Right lobe of liver (tissue), 6 donors: ENCODE data around the gene GRAMD2B. TPM values are rescaled to one million over a fixed set of nuclear protein-coding genes. Genes with fewer than 3 reads are reported as not detected.

Source experiments
- ATAC-seq, 4 donors: fragments of 200-7000 bp; cut with Tn5 transposase; one replicate each; pipeline ENCODE4 v1.9.1; 2020; ENCODE audit warnings: mild to moderate bottlenecking in 4 of 4, moderate library complexity in 4 of 4
- DNase-seq, 3 donors: peaks; one replicate each; pipeline ENCODE4 v3.0.0-alpha.2; 2020
- H3K27ac ChIP-seq, 3 donors: fragments of 200-600 bp; one replicate each; pipeline ENCODE4 v1.8.0; 2022
- H3K27me3 ChIP-seq, 2 donors: fragments of 200-600 bp; one replicate each; pipeline ENCODE4 v1.8.0; 2022
- H3K36me3 ChIP-seq, 4 donors: fragments of 200-600 bp; sonication (generic) in 1 of 4; one replicate each; pipeline versions ENCODE4 v1.5.1 to v1.8.0; 2017 to 2022; ENCODE audit warnings: control low read depth in 1 of 4
- H3K4me1 ChIP-seq, 4 donors: fragments of 200-600 bp; sonication (generic) in 1 of 4; one replicate each; pipeline versions ENCODE4 v1.5.1 to v1.8.0; 2017 to 2022; ENCODE audit warnings: control low read depth in 1 of 4
- H3K4me3 ChIP-seq, 3 donors: fragments of 200-600 bp; one replicate each; pipeline ENCODE4 v1.8.0; 2022
- H3K9me3 ChIP-seq, 4 donors: fragments of 200-600 bp; sonication (generic) in 1 of 4; one replicate each; pipeline versions ENCODE4 v1.5.1 to v1.8.0; 2017 to 2022; ENCODE audit warnings: control low read depth in 1 of 4
- POLR2A ChIP-seq: fragments of 450-650 bp; IDR thresholded peaks from one replicate; pipeline ENCODE4 v1.6.1; 2017; ENCODE audit warnings: antibody characterized with exemption, mild to moderate bottlenecking
- WGBS: methylation state at CpG from one replicate; pipeline ENCODE4 v1.1.6; 2018; ENCODE audit warnings: low coverage, low lambda C conversion rate; ENCODE audit not compliant: insufficient coverage; ENCODE audit errors: missing lambda C conversion rate; 5-methylcytosine and 5-hydroxymethylcytosine counted together
- intact Hi-C, 2 donors: fragments of 100-400 bp; cut with DNase I; formaldehyde crosslinking; loops; one replicate each; pipeline versions ENCODE4 v1.11.2 to v1.14.1; 2022
- total RNA-seq, 6 experiments: library from RNA; depleted of rRNA in 2 of 6; stranded (reverse); fragments of >200 nt in 2 of 6; fragmentation: NEBNext Ultra II Directional in 3 of 6; extraction: Animal tissue kit (Norgen Biotek cat#: 25700) in 3 of 6; gene quantifications; one replicate each; pipeline versions ENCODE4 v1.1.0 to v1.2.4, GENCODE V29; 2016 to 2023
- TF ChIP-seq, protein P1 (sequence below), 4 donors: fragments of 200-600 bp in 3 of 4; fragments of 450-650 bp in 1 of 4; IDR thresholded peaks; one replicate each; pipeline versions ENCODE4 v1.5.1 to v1.8.0; 2016 to 2022; ENCODE audit warnings: antibody characterized with exemption in 4 of 4, mild to moderate bottlenecking in 2 of 4
- donor health status: DM: no; HTN: yes; CAD: no.
- donor health status: DM: no; HTN: no; CAD: no.
- donor health status: DM: no; HTN: no; CAD: no.
- donor health status: DM: no; HTN: yes; CAD: no.
- donor health status: DM: no; HTN: yes; CAD: no.

Gene GRAMD2B
- total RNA-seq, 6 experiments from 2014 or later: 9.9 to 26.4 (median 18.3) TPM

- TF ChIP-seq, protein P1, sequence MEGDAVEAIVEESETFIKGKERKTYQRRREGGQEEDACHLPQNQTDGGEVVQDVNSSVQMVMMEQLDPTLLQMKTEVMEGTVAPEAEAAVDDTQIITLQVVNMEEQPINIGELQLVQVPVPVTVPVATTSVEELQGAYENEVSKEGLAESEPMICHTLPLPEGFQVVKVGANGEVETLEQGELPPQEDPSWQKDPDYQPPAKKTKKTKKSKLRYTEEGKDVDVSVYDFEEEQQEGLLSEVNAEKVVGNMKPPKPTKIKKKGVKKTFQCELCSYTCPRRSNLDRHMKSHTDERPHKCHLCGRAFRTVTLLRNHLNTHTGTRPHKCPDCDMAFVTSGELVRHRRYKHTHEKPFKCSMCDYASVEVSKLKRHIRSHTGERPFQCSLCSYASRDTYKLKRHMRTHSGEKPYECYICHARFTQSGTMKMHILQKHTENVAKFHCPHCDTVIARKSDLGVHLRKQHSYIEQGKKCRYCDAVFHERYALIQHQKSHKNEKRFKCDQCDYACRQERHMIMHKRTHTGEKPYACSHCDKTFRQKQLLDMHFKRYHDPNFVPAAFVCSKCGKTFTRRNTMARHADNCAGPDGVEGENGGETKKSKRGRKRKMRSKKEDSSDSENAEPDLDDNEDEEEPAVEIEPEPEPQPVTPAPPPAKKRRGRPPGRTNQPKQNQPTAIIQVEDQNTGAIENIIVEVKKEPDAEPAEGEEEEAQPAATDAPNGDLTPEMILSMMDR (IDR thresholded peaks at IDR 0.05): no peak
- no peak for TF ChIP-seq POLR2A
- Histone ChIP-seq H3K4me3 (no peak overlapping the region), H3K27me3 (no peaks in the 10 kb centered on the region), H3K4me1 (no peaks in the 10 kb centered on the region), H3K9me3 (no peaks in the 10 kb centered on the region), H3K36me3 (peaks cover 0 to 85% (median 42%) of the 10 kb centered on the region in 4 donors), H3K27ac (no peak overlapping the region)
- DNase-seq: no peak
- no peak for ATAC-seq
- intact Hi-C loops: no loop called here
These were observed 64.4 kb downstream of the GRAMD2B start for GRCh38 chr5:126487596-126487995.

GRCh38 chr5:126488443-126489065 is 65.3 kb downstream of the GRAMD2B start:
- H3K27me3 ChIP-seq: no peaks in the 10 kb centered on the region
- DNase-seq (no peak), ATAC-seq (peak in 1 of 4 donors; percentile 16)
- H3K9me3 ChIP-seq: no peaks in the 10 kb centered on the region
- peaks cover 0 to 83% (median 45%) of the 10 kb centered on the region in 4 donors for H3K36me3 ChIP-seq
- H3K4me3 ChIP-seq: no peak overlapping the region
- H3K27ac ChIP-seq: no peak overlapping the region
- intact Hi-C loops: no loop called here
- TF ChIP-seq, protein P1 (IDR thresholded peaks at IDR 0.05): no peak
- no peak for TF ChIP-seq POLR2A
- 67% methylated on average over 7 of the region's 7 CpGs for WGBS
- no peaks in the 10 kb centered on the region for H3K4me1 ChIP-seq

DNA sequence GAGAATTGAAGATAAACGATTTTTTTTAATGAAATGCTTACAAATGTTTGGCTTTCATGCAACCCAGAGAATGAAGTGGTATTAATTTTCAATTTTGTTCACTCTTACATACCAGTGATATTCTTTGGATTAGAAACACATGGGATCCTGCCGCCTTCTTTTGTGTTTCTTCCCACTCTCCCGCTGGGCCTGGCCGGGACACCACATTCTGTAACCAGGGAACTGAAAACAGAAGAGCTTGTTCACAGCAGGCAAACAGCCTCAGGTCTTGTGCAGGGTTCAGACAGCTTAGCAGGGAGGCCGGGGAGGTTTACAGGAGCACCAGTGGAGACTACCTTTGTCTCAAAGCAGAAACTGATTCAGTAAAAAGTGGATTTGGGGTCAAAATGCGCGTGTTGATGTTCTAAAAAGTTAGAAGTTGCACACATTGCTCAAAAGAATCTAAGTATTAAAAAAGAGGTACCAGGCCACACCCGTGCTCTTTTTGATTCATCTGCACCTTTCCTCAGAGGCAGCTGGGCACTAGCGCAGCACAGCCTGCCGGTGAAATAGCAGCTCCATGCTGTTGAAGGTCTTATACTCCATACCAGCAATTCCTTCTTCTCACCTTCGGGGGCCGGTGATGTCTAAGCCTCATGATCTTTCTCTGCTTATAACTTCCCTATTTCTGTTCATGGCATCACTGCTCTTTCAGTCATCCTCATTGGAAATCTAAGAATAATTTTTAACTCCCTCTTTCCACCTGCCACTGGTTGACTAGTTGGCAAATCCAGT is 67.1 kb downstream of the GRAMD2B start:
- Histone ChIP-seq H3K27ac (no peak overlapping the region), H3K36me3 (peaks cover 0 to 68% (median 35%) of the 10 kb centered on the region in 4 donors), H3K9me3 (no peaks in the 10 kb centered on the region), H3K4me3 (no peak overlapping the region), H3K4me1 (no peaks in the 10 kb centered on the region), H3K27me3 (no peaks in the 10 kb centered on the region)
- intact Hi-C loops: no loop called here
- TF ChIP-seq, protein P1 (IDR thresholded peaks at IDR 0.05): no peak
- TF ChIP-seq POLR2A: no peak
- DNase-seq (no peak), ATAC-seq (no peak)
- 80% methylated on average over 12 of the region's 12 CpGs for WGBS

DNA sequence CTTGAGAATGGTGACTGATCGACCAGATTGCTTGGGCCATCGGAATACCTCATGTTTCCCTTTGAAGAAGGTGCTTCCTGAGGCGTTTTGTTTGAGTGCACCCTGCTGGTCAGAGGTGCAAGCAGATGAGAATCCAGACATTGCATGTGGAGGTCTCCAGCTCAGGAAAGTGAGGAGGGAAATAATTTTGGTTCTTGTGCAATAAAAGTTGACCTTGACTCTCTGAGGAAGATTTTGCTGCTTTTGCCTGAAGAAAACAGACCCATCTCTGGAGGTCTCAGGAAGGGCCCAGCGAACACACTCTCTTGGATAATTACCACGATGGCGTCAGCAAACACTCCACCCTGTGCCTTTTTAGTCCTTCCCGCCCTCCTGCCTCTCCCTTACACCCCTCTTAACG is 69.7 kb downstream of the GRAMD2B start:
- Histone ChIP-seq H3K27ac (no peak overlapping the region), H3K36me3 (peaks cover 0 to 42% (median 19%) of the 10 kb centered on the region in 4 donors), H3K4me1 (no peaks in the 10 kb centered on the region), H3K9me3 (no peaks in the 10 kb centered on the region), H3K4me3 (no peak overlapping the region), H3K27me3 (no peaks in the 10 kb centered on the region)
- TF ChIP-seq, protein P1 (IDR thresholded peaks at IDR 0.05): peak; percentile 10 to 27 (median 20)
- no peak for TF ChIP-seq POLR2A
- 77% methylated on average over 8 of the region's 8 CpGs for WGBS
- intact Hi-C loops: no loop called here
- ATAC-seq (peak in 2 of 4 donors; percentile 43 to 56), DNase-seq (no peak)
